Heart left ventricle (tissue), 13 donors: ENCODE measurements around the gene FOXN3.

Source experiments
- CTCF ChIP-seq, 12 donors: fragments of 200-600 bp; sonication (generic) in 4 of 12; IDR thresholded peaks; one replicate each; pipeline versions ENCODE4 v1.5.0 to v1.8.0; 2018 to 2022; ENCODE audit warnings: antibody characterized with exemption in 12 of 12, mild to moderate bottlenecking in 5 of 12
- POLR2A ChIP-seq, 2 donors: fragments of 450-650 bp; IDR thresholded peaks; one replicate each; pipeline ENCODE4 v1.6.1; 2017; ENCODE audit warnings: antibody characterized with exemption in 2 of 2, mild to moderate bottlenecking in 2 of 2, moderate library complexity in 2 of 2
- donor health status: ischemic (EF 13 %, LVEDD 7.1; RV severe dilation, severe dysfunction).
- donor health status: DM: no; HTN: yes; CAD: no.
- donor health status: DM: no; HTN: no; CAD: no.
- donor health status: ischemic (EF 25% LVEDD 6.9; RV normal size, moderate dysfunction).
- donor health status: ischemic (EF 25% LVEDD 5.7; RV mildly dilated, moderate dysfunction).
- donor health status: ischemic (EF 35%, LVEDD 5.7; RV mildly dilated, moderate dysfunction).
- donor health status: nonischemic (EF 11% LVEDD 7.7; RV severe dilation, severe dysfunction).
- donor health status: DM: yes; HTN: yes; CAD: no.
- donor health status: PGD.
- donor health status: ischemic (EF 29% LVEDD 5.4; RV normal size, mild dysfunction).
- donor health status: nonischemic (EF 23%, LVEDD 6.1; RV moderate dilation, normal function).

GRCh38 chr14:89465876-89466275 is 48.8 kb upstream of the FOXN3 start:
- TF ChIP-seq POLR2A (IDR thresholded peaks at IDR 0.05): no peak
- no peak for TF ChIP-seq CTCF (IDR thresholded peaks at IDR 0.05)
